GM12878 (cell line): Measurements from ENCODE around the gene PPP6C.

Experiments
- CTCF ChIP-seq, 3 experiments: IDR thresholded peaks in 2 of 3; conservative IDR thresholded peaks in 1 of 3; 2 replicates each; pipeline ENCODE4 v1.5.1; 2011; ENCODE audit warnings: low read depth in 3 of 3, low read length in 3 of 3, mild to moderate bottlenecking in 3 of 3, control low read depth in 2 of 3, moderate library complexity in 2 of 3, inconsistent platforms in 1 of 3, mixed read lengths in 1 of 3; ENCODE audit not compliant: control insufficient read depth in 2 of 3, insufficient read depth in 1 of 3; ENCODE audit errors: extremely low read depth in 1 of 3
- NFIC ChIP-seq: IDR thresholded peaks from 2 replicates; pipeline ENCODE4 v1.6.1; 2012; ENCODE audit warnings: low read depth, mild to moderate bottlenecking, inconsistent platforms, low read length, moderate library complexity
- RCOR1 ChIP-seq: conservative IDR thresholded peaks from 2 replicates; pipeline ENCODE4 v1.6.1; 2012; ENCODE audit warnings: low read depth, low read length, improper control_type of control experiment
- RELA ChIP-seq: fragments of 450-650 bp; IDR thresholded peaks from 2 replicates; pipeline ENCODE4 v1.8.0; 2014; ENCODE audit warnings: borderline replicate concordance; ENCODE audit not compliant: partially characterized antibody
- STAT3 ChIP-seq: IDR thresholded peaks from 2 replicates; pipeline ENCODE4 v1.6.1; 2011; ENCODE audit warnings: low read depth, low read length, improper control_type of control experiment
- ZBTB33 ChIP-seq: fragments of 450-650 bp; IDR thresholded peaks from 2 replicates; pipeline ENCODE4 v1.6.1; 2017; ENCODE audit warnings: mild to moderate bottlenecking

- TF ChIP-seq ZBTB33 (no peak), NFIC (no peak), CTCF (IDR thresholded peaks at IDR 0.05 in 2 of 3, conservative IDR thresholded peaks at IDR 0.05 in 1 of 3; ENCODE audit: control insufficient read depth in 2 of 3, extremely low read depth in 1 of 3, insufficient read depth in 1 of 3, low read depth in 3 of 3, low read length in 3 of 3) (no peak), STAT3 (no peak), RELA (no peak), RCOR1 (no peak)
Observed at GRCh38 chr9:125238127-125238914, 48.7 kb upstream of the PPP6C start.
